Muscle layer of colon (tissue), 2 donors: ENCODE measurements around the gene GJA4.

ENCODE experiments used
- H3K27ac ChIP-seq: one replicate; pipeline ENCODE4 v1.7.0; 2013; ENCODE audit warnings: low read depth, mild to moderate bottlenecking, low read length, moderate library complexity
- H3K27me3 ChIP-seq, 2 donors: one replicate each; pipeline ENCODE4 v1.7.0; 2013; ENCODE audit warnings: low read length in 2 of 2, mild to moderate bottlenecking in 2 of 2; ENCODE audit not compliant: insufficient read depth in 2 of 2, control insufficient read depth in 1 of 2
- H3K36me3 ChIP-seq: one replicate; pipeline ENCODE4 v1.7.0; 2013; ENCODE audit warnings: mild to moderate bottlenecking, low read length; ENCODE audit not compliant: insufficient read depth
- H3K4me1 ChIP-seq: one replicate; pipeline ENCODE4 v1.7.0; 2013; ENCODE audit warnings: mild to moderate bottlenecking, low read length; ENCODE audit not compliant: insufficient read depth
- H3K4me3 ChIP-seq, 2 donors: one replicate each; pipeline ENCODE4 v1.7.0; 2013; ENCODE audit warnings: low read length in 2 of 2, low read depth in 1 of 2, mild to moderate bottlenecking in 1 of 2, moderate library complexity in 1 of 2
- H3K9ac ChIP-seq: one replicate; pipeline ENCODE4 v1.7.0; 2013; ENCODE audit warnings: low read length
- H3K9me3 ChIP-seq: one replicate; pipeline ENCODE4 v1.7.0; 2013; ENCODE audit warnings: mild to moderate bottlenecking, low read length
- donor health status: abdominal sarcoma.
- donor health status: Adenocarcinoma of cecum.

Gene GJA4

DNA sequence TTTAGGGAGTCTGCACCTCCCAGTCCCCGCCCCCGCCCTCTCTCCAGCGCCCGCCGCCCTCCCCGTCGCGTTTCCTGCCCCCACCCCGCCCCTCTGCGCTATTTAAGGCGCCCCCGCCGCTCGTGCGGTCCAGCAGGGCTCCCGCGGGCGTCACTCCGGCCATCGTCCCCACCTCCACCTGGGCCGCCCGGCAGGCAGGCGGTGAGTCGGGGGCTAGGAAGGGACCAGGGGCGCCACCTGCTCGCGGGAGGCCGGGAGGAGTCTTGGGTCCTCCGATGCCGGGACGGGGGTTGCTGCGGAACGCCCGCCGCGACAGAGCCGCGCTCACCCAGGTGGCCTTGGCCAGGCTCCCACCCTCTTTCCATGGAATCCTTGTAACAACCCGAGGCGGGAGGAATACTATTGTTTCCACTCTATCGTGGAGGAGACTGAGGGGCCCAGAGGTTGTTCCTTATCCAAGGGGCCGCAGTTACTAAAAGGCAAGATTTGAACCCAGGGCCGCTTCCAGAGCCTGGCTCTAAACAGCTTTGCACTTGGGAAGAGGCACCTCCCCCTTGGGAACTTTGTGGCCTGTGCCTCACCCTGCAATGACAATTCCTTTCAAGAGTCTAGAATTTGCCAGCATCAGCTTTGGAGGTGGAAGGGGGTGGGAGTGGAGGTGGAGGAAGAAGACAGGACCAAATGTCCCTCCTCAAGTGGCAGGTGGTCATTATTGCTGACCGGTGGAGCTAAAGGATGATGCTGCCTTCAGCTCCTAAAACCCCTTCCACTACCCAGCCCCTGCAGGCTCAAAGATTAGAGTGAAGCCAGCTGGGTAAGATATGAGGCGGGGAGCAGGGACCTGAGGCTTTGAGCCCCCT, at the start of gene GJA4:
GJA4 (plus strand) TSS at position 132 of the 860 bp plus-strand sequence. CDS start 1,215 bp downstream, outside the sequence.
- no peaks in the 10 kb centered on the region for H3K4me1 ChIP-seq
- H3K27ac ChIP-seq = no peak within 1 kb of the TSS
- H3K9ac ChIP-seq = no peak within 1 kb of the TSS
- H3K9me3 ChIP-seq = no peaks in the 10 kb centered on the region
- no peaks in the 10 kb centered on the region for H3K36me3 ChIP-seq
- H3K27me3 ChIP-seq = peaks cover 0 to 21% of the 10 kb centered on the region in 2 donors
- H3K4me3 ChIP-seq = no peak within 1 kb of the TSS

- Histone ChIP-seq H3K4me3 (no peak overlapping the region), H3K9me3 (no peaks in the 10 kb centered on the region), H3K36me3 (no peaks in the 10 kb centered on the region), H3K9ac (no peak overlapping the region), H3K27me3 (peaks cover 0 to 6% of the 10 kb centered on the region in 2 donors), H3K27ac (no peak overlapping the region), H3K4me1 (no peaks in the 10 kb centered on the region)
Observed at GRCh38 chr1:34743775-34744174, 49.0 kb upstream of the GJA4 start.

GRCh38 chr1:34744851-34745250, 47.9 kb upstream of the GJA4 start:
- H3K27ac ChIP-seq = no peak overlapping the region

GRCh38 chr1:34745666-34746065, 47.1 kb upstream of the GJA4 start:
- Histone ChIP-seq H3K36me3 (no peaks in the 10 kb centered on the region), H3K27ac (no peak overlapping the region), H3K4me1 (no peaks in the 10 kb centered on the region), H3K4me3 (no peak overlapping the region), H3K9me3 (no peaks in the 10 kb centered on the region), H3K27me3 (peaks cover 0 to 6% of the 10 kb centered on the region in 2 donors), H3K9ac (no peak overlapping the region)

More at GRCh38 chr1:34744851-34745250, 47.9 kb upstream of the GJA4 start:
- Histone ChIP-seq H3K9me3 (no peaks in the 10 kb centered on the region), H3K27me3 (peaks cover 0 to 6% of the 10 kb centered on the region in 2 donors), H3K36me3 (no peaks in the 10 kb centered on the region), H3K4me1 (no peaks in the 10 kb centered on the region), H3K9ac (no peak overlapping the region), H3K4me3 (no peak overlapping the region)

- Histone ChIP-seq H3K27me3 (peaks cover 0 to 6% of the 10 kb centered on the region in 2 donors), H3K4me1 (no peaks in the 10 kb centered on the region), H3K9ac (no peak overlapping the region), H3K27ac (no peak overlapping the region), H3K9me3 (no peaks in the 10 kb centered on the region), H3K36me3 (no peaks in the 10 kb centered on the region), H3K4me3 (no peak overlapping the region)
Observed at GRCh38 chr1:34746101-34746500, 46.7 kb upstream of the GJA4 start.

GRCh38 chr1:34746785-34747637, 45.8 kb upstream of the GJA4 start:
- Histone ChIP-seq H3K4me3 (no peak overlapping the region), H3K27ac (no peak overlapping the region), H3K4me1 (no peaks in the 10 kb centered on the region), H3K9me3 (no peaks in the 10 kb centered on the region), H3K9ac (no peak overlapping the region), H3K27me3 (peaks cover 0 to 4% of the 10 kb centered on the region in 2 donors), H3K36me3 (no peaks in the 10 kb centered on the region)

- no peaks in the 10 kb centered on the region for H3K36me3 ChIP-seq
- no peak overlapping the region for H3K4me3 ChIP-seq
- no peak overlapping the region for H3K9ac ChIP-seq
- no peaks in the 10 kb centered on the region for H3K4me1 ChIP-seq
- H3K9me3 ChIP-seq = no peaks in the 10 kb centered on the region
- H3K27ac ChIP-seq = no peak overlapping the region
- H3K27me3 ChIP-seq = no peaks in the 10 kb centered on the region
Observed at GRCh38 chr1:34747638-34747941, 45.2 kb upstream of the GJA4 start.

DNA sequence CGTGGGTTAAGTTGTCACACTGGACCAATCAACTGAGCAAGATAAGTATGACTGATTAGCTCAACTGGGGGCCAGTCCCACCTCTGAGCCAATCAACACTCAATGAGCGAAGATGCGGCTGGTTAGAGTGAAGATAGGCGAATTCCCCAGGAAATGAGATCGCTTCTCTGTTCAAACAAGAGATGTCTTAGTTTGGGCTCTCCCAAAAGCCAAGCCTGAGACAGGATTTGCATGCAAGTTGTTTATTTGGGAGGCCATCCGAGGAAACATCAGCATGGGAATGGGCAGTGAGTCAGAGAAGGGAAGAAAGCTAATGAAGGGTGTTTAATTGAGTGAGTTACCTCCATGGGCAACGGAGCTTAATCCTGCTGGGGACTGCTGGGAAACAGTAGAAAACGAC, 42.8 kb upstream of the GJA4 start:
- Histone ChIP-seq H3K4me1 (no peaks in the 10 kb centered on the region), H3K27me3 (no peaks in the 10 kb centered on the region), H3K36me3 (no peaks in the 10 kb centered on the region), H3K9ac (no peak overlapping the region), H3K9me3 (no peaks in the 10 kb centered on the region), H3K27ac (no peak overlapping the region), H3K4me3 (no peak overlapping the region)

GRCh38 chr1:34750610-34751009, 42.2 kb upstream of the GJA4 start:
- Histone ChIP-seq H3K27ac (no peak overlapping the region), H3K9me3 (no peaks in the 10 kb centered on the region), H3K36me3 (no peaks in the 10 kb centered on the region), H3K4me3 (no peak overlapping the region), H3K9ac (no peak overlapping the region), H3K4me1 (no peaks in the 10 kb centered on the region), H3K27me3 (no peaks in the 10 kb centered on the region)

GRCh38 chr1:34753163-34753562, 39.6 kb upstream of the GJA4 start:
- no peak overlapping the region for H3K27ac ChIP-seq
- no peak overlapping the region for H3K4me3 ChIP-seq
- no peaks in the 10 kb centered on the region for H3K36me3 ChIP-seq
- no peak overlapping the region for H3K9ac ChIP-seq
- H3K4me1 ChIP-seq = no peaks in the 10 kb centered on the region
- no peaks in the 10 kb centered on the region for H3K27me3 ChIP-seq
- H3K9me3 ChIP-seq = no peaks in the 10 kb centered on the region

DNA sequence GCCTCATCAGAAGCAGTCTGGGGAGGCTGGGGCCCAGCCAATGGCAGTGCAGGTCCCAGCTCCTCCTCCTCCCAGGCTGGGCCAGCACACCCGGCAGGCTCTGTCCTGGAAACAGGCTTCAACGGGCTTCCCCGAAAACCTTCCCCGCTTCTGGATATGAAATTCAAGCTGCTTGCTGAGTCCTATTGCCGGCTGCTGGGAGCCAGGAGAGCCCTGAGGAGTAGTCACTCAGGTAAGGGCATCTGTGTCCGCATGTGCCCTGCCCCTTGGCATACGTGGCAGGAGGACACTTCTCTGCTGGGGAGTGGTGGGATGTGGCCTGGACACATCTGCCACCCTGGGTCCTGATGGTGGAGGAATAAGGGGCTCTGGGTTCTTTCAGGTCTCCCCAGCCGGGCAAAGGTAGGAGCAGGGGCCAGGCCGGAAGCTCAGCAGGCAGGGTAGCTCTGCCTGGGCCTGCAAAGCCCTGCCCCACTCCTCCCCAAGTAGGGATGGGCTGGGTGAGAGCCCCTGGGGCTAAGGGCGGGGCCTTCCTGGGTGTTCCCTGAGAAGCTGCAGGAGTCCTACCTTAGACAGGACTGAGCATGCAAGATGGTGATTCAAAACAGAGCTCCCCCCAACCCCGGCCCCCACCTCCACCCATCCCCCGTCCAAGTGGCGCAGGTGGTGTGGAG, 37.7 kb upstream of the GJA4 start, which contains the start of gene GJB5:
GJB5 (plus strand) TSS at position 84 of the 674 bp plus-strand sequence. CDS start 2,284 bp downstream, outside the sequence.
- Histone ChIP-seq H3K9ac (no peak within 1 kb of the TSS), H3K27ac (no peak within 1 kb of the TSS), H3K4me3 (no peak within 1 kb of the TSS), H3K36me3 (no peaks in the 10 kb centered on the region), H3K9me3 (no peaks in the 10 kb centered on the region), H3K4me1 (no peaks in the 10 kb centered on the region), H3K27me3 (no peaks in the 10 kb centered on the region)
